HCT116 (cell line): ENCODE data around the gene ZNF845. TPM values are rescaled to one million over a fixed set of nuclear protein-coding genes. Genes with fewer than 3 reads are reported as not detected.

Experiments
- ATAC-seq: fragments of 200-7000 bp; cut with Tn5 transposase; 2 replicates; pipeline ENCODE4 v1.9.1; 2020; ENCODE audit warnings: mild to moderate bottlenecking, moderate library complexity
- BruUV-seq: library from RNA; stranded (reverse); fragments of 400-500 nt; replicated peaks from 2 replicates; lab custom pipeline; 2021; lab: Mats Ljungman, UMichigan
- CTCF ChIA-PET: fragments of 300-600 bp; sonication (Branson Sonifier 250); formaldehyde crosslinking; loops from one replicate; lab custom pipeline; 2021; ENCODE audit warnings: antibody characterized with exemption; lab: Charles Lee
- POLR2A ChIA-PET: fragments of 300-600, 350-600 bp; sonication (Branson Sonifier 250); formaldehyde crosslinking; loops from one replicate; lab custom pipeline; 2021; ENCODE audit warnings: antibody characterized with exemption; lab: Charles Lee
- RAD21 ChIA-PET, 2 experiments: fragments of 300-600 bp; sonication (Branson Sonifier 250); formaldehyde crosslinking; loops; one replicate each; lab custom pipeline; 2023; ENCODE audit warnings: low total read pairs in 2 of 2; ENCODE audit not compliant: uncharacterized antibody in 2 of 2, unreplicated experiment in 2 of 2, low non-redundant PET in 1 of 2; lab: Charles Lee
- DNase-seq: peaks from one replicate; pipeline ENCODE4 v3.0.0-alpha.2; 2010; ENCODE audit warnings: low read depth, low spot score
- H2AFZ ChIP-seq: fragments of 200-600 bp; shearing (Covaris generic), sonication (generic); 2 replicates; pipeline ENCODE4 v1.6.1; 2017; ENCODE audit warnings: low read depth, mixed run types, mixed read lengths, antibody characterized with exemption, low read length; ENCODE audit not compliant: poor library complexity, severe bottlenecking
- H3K27ac ChIP-seq: 2 replicates; pipeline ENCODE4 v1.5.1; 2012; ENCODE audit warnings: low read depth, low read length
- H3K27me3 ChIP-seq: fragments of 200-600 bp; sonication (generic); 2 replicates; pipeline ENCODE4 v1.6.1; 2016; ENCODE audit warnings: mixed run types, low read length, mixed read lengths; ENCODE audit not compliant: insufficient read depth
- H3K36me3 ChIP-seq, 2 experiments: fragments of 200-500 bp in 1 of 2; fragments of 200-600 bp in 1 of 2; sonication (Bioruptor generic) in 1 of 2; sonication (generic) in 1 of 2; 2 replicates each; pipeline versions ENCODE4 v1.5.1 to v1.6.1; 2014 to 2016; ENCODE audit warnings: low read length in 2 of 2, inconsistent platforms in 1 of 2, mixed read lengths in 1 of 2, mixed run types in 1 of 2; ENCODE audit not compliant: insufficient read depth in 2 of 2, control insufficient read depth in 1 of 2
- H3K4me1 ChIP-seq, 2 experiments: fragments of 200-600 bp in 1 of 2; sonication (generic) in 1 of 2; 2 replicates each; pipeline versions ENCODE4 v1.5.1 to v1.6.1; 2012 to 2017; ENCODE audit warnings: low read length in 2 of 2, inconsistent platforms in 1 of 2, mild to moderate bottlenecking in 1 of 2, mixed read lengths in 1 of 2, mixed run types in 1 of 2, moderate library complexity in 1 of 2; ENCODE audit not compliant: insufficient read depth in 2 of 2, control insufficient read depth in 1 of 2
- H3K4me2 ChIP-seq: fragments of 200-600 bp; sonication (generic); 2 replicates; pipeline ENCODE4 v1.6.1; 2017; ENCODE audit warnings: mixed run types, low read length, mixed read lengths
- H3K4me3 ChIP-seq, 2 experiments: fragments of 200-600 bp in 1 of 2; sonication (generic) in 1 of 2; replicated peaks in 1 of 2; 2 replicates each; pipeline ENCODE4 v1.5.1; 2011 to 2016; ENCODE audit warnings: low read length in 2 of 2, control low read depth in 1 of 2, low read depth in 1 of 2, mild to moderate bottlenecking in 1 of 2, mixed read lengths in 1 of 2, mixed run types in 1 of 2
- H3K79me2 ChIP-seq: fragments of 200-600 bp; sonication (generic); 2 replicates; pipeline ENCODE4 v1.6.1; 2017; ENCODE audit warnings: mild to moderate bottlenecking, mixed run types, low read length, moderate library complexity, mixed read lengths; ENCODE audit not compliant: insufficient read depth
- H3K9ac ChIP-seq: fragments of 200-600 bp; sonication (generic); 2 replicates; pipeline ENCODE4 v1.6.1; 2016; ENCODE audit warnings: low read length, mixed read lengths
- H3K9me2 ChIP-seq: fragments of 200-600 bp; sonication (generic), shearing (Covaris generic); 2 replicates; pipeline ENCODE4 v1.6.1; 2017; ENCODE audit warnings: mixed run types, mild to moderate bottlenecking, moderate library complexity; ENCODE audit not compliant: insufficient read depth
- H3K9me3 ChIP-seq, 2 experiments: fragments of 200-500 bp in 1 of 2; fragments of 200-600 bp in 1 of 2; sonication (Bioruptor generic) in 1 of 2; sonication (generic) in 1 of 2; 2 replicates each; pipeline ENCODE4 v1.6.1; 2014 to 2017; ENCODE audit warnings: low read length in 2 of 2, mixed read lengths in 2 of 2, inconsistent platforms in 1 of 2, low read depth in 1 of 2, mild to moderate bottlenecking in 1 of 2, mixed run types in 1 of 2, moderate library complexity in 1 of 2; ENCODE audit not compliant: control insufficient read depth in 1 of 2, insufficient read depth in 1 of 2
- H4K20me1 ChIP-seq: fragments of 200-600 bp; sonication (generic), shearing (Covaris generic); 2 replicates; pipeline ENCODE4 v1.6.1; 2017; ENCODE audit warnings: mixed run types, mild to moderate bottlenecking, moderate library complexity; ENCODE audit not compliant: insufficient read depth
- CEBPB ChIP-seq: IDR thresholded peaks from 2 replicates; pipeline ENCODE4 v1.6.1; 2012; ENCODE audit warnings: low read depth
- ZFX ChIP-seq: fragments of 450-650 bp; IDR thresholded peaks from 2 replicates; pipeline ENCODE4 v1.6.1; 2017
- ZNF274 ChIP-seq: fragments of 200-500 bp; sonication (Bioruptor generic); IDR thresholded peaks from 2 replicates; pipeline ENCODE4 v1.6.1; 2014; ENCODE audit warnings: mild to moderate bottlenecking, low read depth, low read length, inconsistent platforms
- intact Hi-C: fragments of 100-400 bp; cut with micrococcal nuclease; formaldehyde crosslinking; loops from 2 replicates; pipeline ENCODE4 v1.10.0; 2022
- total RNA-seq: library from RNA; stranded (reverse); gene quantifications from one replicate; pipeline ENCODE4 v1.2.1, GENCODE V29; 2021; ENCODE audit not compliant: unreplicated experiment

Gene ZNF845
- total RNA-seq, 1 experiment from 2014 or later = 5.4 TPM

GRCh38 chr19:53374743-53375142 lies 41.2 kb downstream of the ZNF845 start:
- no peak for ATAC-seq
- H3K9ac ChIP-seq = no peak overlapping the region
- RAD21 ChIA-PET = no interaction called here
- H3K27ac ChIP-seq = no peak overlapping the region
- no peak for TF ChIP-seq ZFX
- TF ChIP-seq, all 23 proteins: peak for 0
- H3K9me2 ChIP-seq = no peaks in the 10 kb centered on the region
- POLR2A ChIA-PET = no interaction called here
- no peaks in the 10 kb centered on the region for H3K79me2 ChIP-seq
- DNase-seq = no peak
- no peaks in the 10 kb centered on the region for H3K27me3 ChIP-seq
- peaks cover 0 to 46% of the 10 kb centered on the region in 2 experiments; a peak in 3 of 4 replicates for H3K36me3 ChIP-seq
- BruUV-seq = no TSS peak
- H3K4me2 ChIP-seq = no peak overlapping the region
- no peaks in the 10 kb centered on the region for H4K20me1 ChIP-seq
- intact Hi-C loops = no loop called here
- CTCF ChIA-PET = no interaction called here
- no peak overlapping the region for H3K4me3 ChIP-seq
- H3K4me1 ChIP-seq = no peaks in the 10 kb centered on the region
- peaks cover 3 to 4% of the 10 kb centered on the region in 2 experiments; a peak in 1 of 4 replicates for H3K9me3 ChIP-seq
- H2AFZ ChIP-seq = no peak overlapping the region

GRCh38 chr19:53381376-53381775 lies 47.8 kb downstream of the ZNF845 start:
- Histone ChIP-seq H4K20me1 (no peaks in the 10 kb centered on the region), H2AFZ (no peak overlapping the region), H3K27ac (no peak overlapping the region), H3K9me2 (no peaks in the 10 kb centered on the region), H3K4me3 (no peak overlapping the region), H3K4me2 (no peak overlapping the region), H3K9me3 (peaks cover 33 to 50% of the 10 kb centered on the region in 2 experiments; a peak in 3 of 4 replicates), H3K27me3 (no peaks in the 10 kb centered on the region), H3K4me1 (no peaks in the 10 kb centered on the region), H3K36me3 (peaks cover 0 to 41% of the 10 kb centered on the region in 2 experiments; a peak in 3 of 4 replicates), H3K9ac (no peak overlapping the region), H3K79me2 (no peaks in the 10 kb centered on the region)
- BruUV-seq = no TSS peak
- 0 out of 2 replicates have a peak, but pooled peaks have one; percentile 10 for TF ChIP-seq ZNF274
- TF ChIP-seq CEBPB = no peak
- intact Hi-C loops = no loop called here
- ChIA-PET RAD21 (no interaction called here), POLR2A (no interaction called here), CTCF (no interaction called here)
- ATAC-seq (no peak), DNase-seq (no peak)
